Daoy (cell line): Measurements from ENCODE around the gene TMEM140. TPM values are rescaled to one million over a fixed set of nuclear protein-coding genes. Genes with fewer than 3 reads are reported as not detected.

Experiments
- DNase-seq: peaks from one replicate; pipeline ENCODE4 v3.0.0-alpha.2; 2015; ENCODE audit warnings: low read depth
- total RNA-seq: library from RNA; depleted of rRNA; stranded (reverse); fragments of >200 nt; shearing (Covaris generic); gene quantifications from 2 replicates; pipeline ENCODE4 v1.2.3, GENCODE V29; 2014; rRNA removed

Gene TMEM140
- total RNA-seq, 1 experiment from 2014 or later, result 1.2 TPM

GRCh38 chr7:135215180-135215579 is 67.3 kb downstream of the TMEM140 start:
- no peak for DNase-seq

GRCh38 chr7:135215698-135216097 is 67.8 kb downstream of the TMEM140 start:
- DNase-seq, result no peak

Other genes with a start within 250 kb of the TMEM140 start
- gene AGBL3, start 161.6 kb upstream of the TMEM140 start, total RNA-seq, result 1.6 and 3.3 TPM in 2 replicates
- 54.7 and 58.7 TPM in 2 replicates for gene CYREN, start 22.6 kb downstream of the TMEM140 start, total RNA-seq
- 3.7 and 16.8 TPM in 2 replicates for gene WDR91, start 63.5 kb downstream of the TMEM140 start, total RNA-seq
- gene STRA8, start 85.8 kb downstream of the TMEM140 start, total RNA-seq, result not detected in 2 replicates